ENCODE data around the gene RAB1B. TPM values are rescaled to one million over a fixed set of nuclear protein-coding genes. Genes with fewer than 3 reads are reported as not detected.

Gene RAB1B
- total and polyA plus RNA-seq, 12 donors = 117 to 153 (median 132) TPM

DNA sequence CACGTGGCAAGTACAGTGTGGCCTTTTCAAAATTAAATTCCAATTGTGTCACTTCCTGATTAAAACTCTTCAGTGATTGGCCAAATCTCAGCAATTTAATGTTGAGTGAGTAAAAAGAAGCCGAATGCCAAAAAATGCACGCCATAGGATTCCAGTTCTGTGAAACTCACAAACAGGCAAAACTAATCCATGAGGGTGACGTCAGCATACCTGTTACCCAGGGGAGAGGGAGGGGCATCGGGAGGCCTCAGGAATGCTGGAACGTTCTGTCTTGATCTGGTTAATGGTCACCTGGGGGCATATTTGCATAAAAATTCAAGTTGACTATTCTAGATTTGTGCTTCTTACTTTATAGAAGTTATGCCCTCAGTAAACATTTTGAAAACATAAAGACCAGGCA lies 39.9 kb upstream of the RAB1B start:
- H3K27ac ChIP-seq = no peak overlapping the region
- 86 to 88% methylated on average over 6 of the region's 6 CpGs for WGBS, 2 donors
- no peaks in the 10 kb centered on the region for H3K4me1 ChIP-seq
- H3K36me3 ChIP-seq = peaks cover 0 to 95% (median 52%) of the 10 kb centered on the region in 9 donors
- no peak overlapping the region for H3K4me3 ChIP-seq
- intact Hi-C loops (cut with DNase I) = loop anchor here in 2 of 10 donors (10.0 kb wide), 1 partner anchor 56 kb away; the partner anchor contains the start of gene YIF1A (in 2 of the 2)
- no peaks in the 10 kb centered on the region for H3K27me3 ChIP-seq
- TF ChIP-seq CTCF (IDR thresholded peaks at IDR 0.05) = no peak
- H3K9me3 ChIP-seq = no peaks in the 10 kb centered on the region
- DNase-seq (no peak), ATAC-seq (no peak)

DNA sequence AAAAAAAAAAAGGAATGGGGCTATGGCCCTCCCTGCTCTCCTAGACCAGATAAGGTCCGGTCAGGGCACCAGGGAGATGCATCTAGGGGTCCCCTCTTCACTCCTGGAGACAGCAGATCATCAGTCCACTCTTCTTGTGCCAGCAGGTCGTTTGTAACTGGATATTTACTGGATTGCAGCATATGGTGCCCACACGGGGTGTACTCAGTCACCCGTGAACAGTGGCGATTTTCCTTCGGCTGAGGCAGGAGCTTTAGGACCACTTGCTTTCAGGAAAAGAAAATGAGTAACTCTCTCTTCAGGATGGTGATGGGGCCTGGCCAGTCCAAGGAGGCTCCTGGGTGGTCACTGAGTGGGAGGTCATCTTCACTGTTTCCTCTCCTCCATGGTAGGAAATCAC lies 38.3 kb upstream of the RAB1B start:
- H3K27ac ChIP-seq = no peak overlapping the region
- WGBS, 2 donors = 87 to 88% methylated on average over 6 of the region's 6 CpGs
- DNase-seq (no peak), ATAC-seq (no peak)
- no peak for TF ChIP-seq CTCF (IDR thresholded peaks at IDR 0.05)
- no peak overlapping the region for H3K4me3 ChIP-seq
- H3K9me3 ChIP-seq = no peaks in the 10 kb centered on the region
- no peaks in the 10 kb centered on the region for H3K27me3 ChIP-seq
- peaks cover 0 to 98% (median 62%) of the 10 kb centered on the region in 9 donors for H3K36me3 ChIP-seq
- intact Hi-C loops (cut with DNase I) = no loop called here
- no peaks in the 10 kb centered on the region for H3K4me1 ChIP-seq

GRCh38 chr11:66230978-66231377 lies 37.5 kb upstream of the RAB1B start:
- Histone ChIP-seq H3K4me3 (no peak overlapping the region), H3K4me1 (no peaks in the 10 kb centered on the region), H3K9me3 (no peaks in the 10 kb centered on the region), H3K36me3 (peaks cover 0 to 98% (median 66%) of the 10 kb centered on the region in 9 donors), H3K27ac (no peak overlapping the region), H3K27me3 (no peaks in the 10 kb centered on the region)
- intact Hi-C loops (cut with DNase I) = no loop called here
- DNase-seq (no peak), ATAC-seq (no peak)
- TF ChIP-seq CTCF (IDR thresholded peaks at IDR 0.05) = no peak
- WGBS, 2 donors = 89% methylated on average over 14 of the region's 14 CpGs

- no peaks in the 10 kb centered on the region for H3K9me3 ChIP-seq
- intact Hi-C loops (cut with DNase I) = no loop called here
- H3K4me1 ChIP-seq = no peaks in the 10 kb centered on the region
- H3K27me3 ChIP-seq = no peaks in the 10 kb centered on the region
- DNase-seq (no peak), ATAC-seq (peak in 2 of 8 donors; percentile 28 to 35)
- WGBS, 2 donors = 76 to 86% methylated on average over 7 of the region's 7 CpGs
- peaks cover 0 to 98% (median 71%) of the 10 kb centered on the region in 9 donors for H3K36me3 ChIP-seq
- no peak overlapping the region for H3K4me3 ChIP-seq
- TF ChIP-seq CTCF (IDR thresholded peaks at IDR 0.05) = no peak
- H3K27ac ChIP-seq = no peak overlapping the region
These were observed 36.9 kb upstream of the RAB1B start for GRCh38 chr11:66231561-66231960.

Measured in heart right ventricle (tissue), 16 donors.